ENCODE results near the gene MAGI2. TPM values are rescaled to one million over a fixed set of nuclear protein-coding genes. Genes with fewer than 3 reads are reported as not detected.

Gene MAGI2
- total RNA-seq, 1 donor from 2014 or later, result 6.9 TPM

DNA sequence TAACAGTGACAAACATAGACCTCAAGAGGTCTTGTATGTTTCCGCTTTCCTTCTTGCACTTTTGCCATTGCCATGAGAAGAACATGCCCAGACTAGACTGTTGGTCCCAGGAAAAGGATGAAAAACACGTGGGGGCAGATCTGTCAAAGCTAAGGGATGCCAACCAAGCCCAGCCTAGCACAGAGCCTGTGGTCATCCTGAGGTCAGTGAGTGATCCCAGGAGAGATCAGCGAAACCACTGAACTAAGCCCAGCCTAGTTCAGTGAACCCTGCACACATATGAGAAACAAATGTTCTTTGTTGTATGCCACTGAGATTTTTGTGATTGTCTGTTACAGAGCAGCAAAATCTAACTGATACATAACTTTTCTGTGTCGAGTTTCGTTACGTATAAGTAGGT, 718.8 kb downstream of the MAGI2 start:
- H3K36me3 ChIP-seq, result no peaks in the 10 kb centered on the region
- H3K4me1 ChIP-seq, result no peaks in the 10 kb centered on the region
- H3K9me3 ChIP-seq, result no peaks in the 10 kb centered on the region
- no peak overlapping the region for H3K4me3 ChIP-seq
- intact Hi-C loops (cut with DNase I), result no loop called here
- H3K27ac ChIP-seq, result no peak overlapping the region
- TF ChIP-seq POLR2A (IDR thresholded peaks at IDR 0.05) (no peak), POLR2AphosphoS5 (IDR thresholded peaks at IDR 0.05; ENCODE audit: insufficient read depth in 1 of 2, low read depth in 1 of 2) (no peak)
- TF ChIP-seq, protein P1, sequence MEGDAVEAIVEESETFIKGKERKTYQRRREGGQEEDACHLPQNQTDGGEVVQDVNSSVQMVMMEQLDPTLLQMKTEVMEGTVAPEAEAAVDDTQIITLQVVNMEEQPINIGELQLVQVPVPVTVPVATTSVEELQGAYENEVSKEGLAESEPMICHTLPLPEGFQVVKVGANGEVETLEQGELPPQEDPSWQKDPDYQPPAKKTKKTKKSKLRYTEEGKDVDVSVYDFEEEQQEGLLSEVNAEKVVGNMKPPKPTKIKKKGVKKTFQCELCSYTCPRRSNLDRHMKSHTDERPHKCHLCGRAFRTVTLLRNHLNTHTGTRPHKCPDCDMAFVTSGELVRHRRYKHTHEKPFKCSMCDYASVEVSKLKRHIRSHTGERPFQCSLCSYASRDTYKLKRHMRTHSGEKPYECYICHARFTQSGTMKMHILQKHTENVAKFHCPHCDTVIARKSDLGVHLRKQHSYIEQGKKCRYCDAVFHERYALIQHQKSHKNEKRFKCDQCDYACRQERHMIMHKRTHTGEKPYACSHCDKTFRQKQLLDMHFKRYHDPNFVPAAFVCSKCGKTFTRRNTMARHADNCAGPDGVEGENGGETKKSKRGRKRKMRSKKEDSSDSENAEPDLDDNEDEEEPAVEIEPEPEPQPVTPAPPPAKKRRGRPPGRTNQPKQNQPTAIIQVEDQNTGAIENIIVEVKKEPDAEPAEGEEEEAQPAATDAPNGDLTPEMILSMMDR (IDR thresholded peaks at IDR 0.05), result no peak
- no peak for DNase-seq (ENCODE audit: extremely low spot score in 2 of 2)
- H3K27me3 ChIP-seq, result no peaks in the 10 kb centered on the region

DNA sequence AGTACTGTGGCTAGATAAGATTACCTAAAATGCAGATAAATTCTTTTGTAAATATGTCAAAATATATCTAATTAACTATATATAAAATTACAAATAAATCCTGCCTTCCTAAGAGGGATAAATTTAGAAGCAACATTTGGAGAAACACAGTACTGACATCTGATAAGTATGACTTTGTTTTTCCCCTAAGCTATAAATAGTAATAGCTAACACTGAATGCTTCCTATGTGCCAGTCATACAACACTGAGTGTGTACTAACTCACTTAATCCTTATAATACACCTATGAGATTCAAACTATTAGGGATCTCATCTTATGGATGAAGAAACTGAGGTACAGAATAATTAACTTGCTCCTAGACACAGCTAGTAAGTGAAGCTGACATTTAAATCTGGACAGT, 733.4 kb downstream of the MAGI2 start:
- Histone ChIP-seq H3K36me3 (no peaks in the 10 kb centered on the region), H3K27ac (no peak overlapping the region), H3K4me3 (no peak overlapping the region), H3K27me3 (no peaks in the 10 kb centered on the region), H3K9me3 (no peaks in the 10 kb centered on the region), H3K4me1 (no peaks in the 10 kb centered on the region)
- no peak for TF ChIP-seq POLR2A (IDR thresholded peaks at IDR 0.05)
- TF ChIP-seq, protein P1 (IDR thresholded peaks at IDR 0.05), result no peak
- no peak for TF ChIP-seq POLR2AphosphoS5 (IDR thresholded peaks at IDR 0.05; ENCODE audit: insufficient read depth in 1 of 2, low read depth in 1 of 2)
- no peak for DNase-seq (ENCODE audit: extremely low spot score in 2 of 2)
- intact Hi-C loops (cut with DNase I), result no loop called here

DNA sequence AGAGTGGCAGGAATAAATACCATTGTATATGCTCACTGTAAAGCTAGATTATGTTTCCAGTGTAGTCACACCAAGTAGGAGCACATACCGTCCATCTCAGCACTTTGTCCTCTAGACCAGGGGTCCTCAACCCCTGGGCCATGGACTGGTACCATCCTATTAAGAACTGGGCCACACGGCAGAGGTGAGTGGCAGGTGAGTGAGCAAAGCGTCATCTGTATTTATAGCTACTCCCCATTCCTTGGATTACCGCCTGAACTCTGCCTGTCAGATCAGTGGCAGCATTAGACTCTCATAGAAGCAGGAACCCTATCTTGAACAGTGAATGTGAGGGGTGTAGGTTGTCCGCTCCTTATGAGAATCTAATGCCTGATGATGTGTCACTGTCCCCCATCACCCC, 735.3 kb downstream of the MAGI2 start:
- Histone ChIP-seq H3K36me3 (no peaks in the 10 kb centered on the region), H3K4me3 (no peak overlapping the region), H3K27me3 (no peaks in the 10 kb centered on the region), H3K27ac (no peak overlapping the region), H3K4me1 (no peaks in the 10 kb centered on the region), H3K9me3 (no peaks in the 10 kb centered on the region)
- TF ChIP-seq POLR2A (IDR thresholded peaks at IDR 0.05) (no peak), POLR2AphosphoS5 (IDR thresholded peaks at IDR 0.05; ENCODE audit: insufficient read depth in 1 of 2, low read depth in 1 of 2) (no peak)
- TF ChIP-seq, protein P1 (IDR thresholded peaks at IDR 0.05), result no peak
- no peak for DNase-seq (ENCODE audit: extremely low spot score in 2 of 2)
- intact Hi-C loops (cut with DNase I), result no loop called here

DNA sequence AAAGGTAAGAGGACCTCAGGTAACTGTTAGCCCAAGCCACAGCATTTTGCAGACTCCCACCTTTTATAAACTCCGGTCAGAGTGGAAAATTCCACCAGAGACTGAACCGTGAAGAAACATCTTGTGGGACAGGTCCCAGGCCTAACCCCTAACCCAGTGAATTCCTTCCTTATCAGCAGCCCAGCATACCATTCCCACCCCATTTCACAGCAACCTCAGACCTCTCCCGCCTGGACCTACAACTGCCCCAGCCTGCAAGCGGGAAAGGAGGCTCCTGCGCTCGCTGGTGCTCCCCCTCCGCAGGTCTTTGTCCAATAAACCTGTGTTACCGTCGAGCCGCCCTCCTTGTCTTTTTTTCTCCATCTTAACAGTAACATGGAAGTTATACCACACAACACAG, 736.6 kb downstream of the MAGI2 start:
- TF ChIP-seq, protein P1 (IDR thresholded peaks at IDR 0.05), result no peak
- no peak for TF ChIP-seq POLR2A (IDR thresholded peaks at IDR 0.05)
- no peak for TF ChIP-seq POLR2AphosphoS5 (IDR thresholded peaks at IDR 0.05; ENCODE audit: insufficient read depth in 1 of 2, low read depth in 1 of 2)
- intact Hi-C loops (cut with DNase I), result no loop called here
- H3K27ac ChIP-seq, result no peak overlapping the region
- H3K9me3 ChIP-seq, result no peaks in the 10 kb centered on the region
- DNase-seq (ENCODE audit: extremely low spot score in 2 of 2), result no peak
- H3K36me3 ChIP-seq, result no peaks in the 10 kb centered on the region
- H3K4me1 ChIP-seq, result no peaks in the 10 kb centered on the region
- H3K4me3 ChIP-seq, result no peak overlapping the region
- H3K27me3 ChIP-seq, result no peaks in the 10 kb centered on the region

DNA sequence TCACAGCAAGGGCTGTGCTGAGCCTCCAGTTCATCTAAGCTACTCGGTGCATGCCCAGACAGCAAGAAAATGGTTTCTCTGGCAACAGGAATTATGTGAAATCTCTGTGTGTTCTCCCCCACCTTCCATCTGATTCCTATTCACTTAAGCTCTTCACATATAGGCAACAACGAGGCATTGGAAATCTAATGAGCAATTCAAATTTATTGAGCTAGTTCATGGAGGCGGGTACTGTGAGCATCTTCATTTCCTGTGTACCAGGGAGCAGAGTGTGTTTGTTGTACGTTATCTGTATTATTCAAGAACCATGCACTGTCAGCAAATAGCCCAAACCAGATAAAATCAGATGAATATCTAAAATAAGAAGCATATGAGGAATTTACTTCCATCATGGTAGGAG, 739.1 kb downstream of the MAGI2 start:
- intact Hi-C loops (cut with DNase I), result no loop called here
- DNase-seq (ENCODE audit: extremely low spot score in 2 of 2), result no peak
- Histone ChIP-seq H3K36me3 (no peaks in the 10 kb centered on the region), H3K27ac (no peak overlapping the region), H3K4me3 (no peak overlapping the region), H3K9me3 (no peaks in the 10 kb centered on the region), H3K4me1 (no peaks in the 10 kb centered on the region), H3K27me3 (no peaks in the 10 kb centered on the region)
- TF ChIP-seq POLR2AphosphoS5 (IDR thresholded peaks at IDR 0.05; ENCODE audit: insufficient read depth in 1 of 2, low read depth in 1 of 2) (no peak), POLR2A (IDR thresholded peaks at IDR 0.05) (no peak)
- TF ChIP-seq, protein P1 (IDR thresholded peaks at IDR 0.05), result no peak
